ENCODE data around the gene MPV17. TPM values are rescaled to one million over a fixed set of nuclear protein-coding genes. Genes with fewer than 3 reads are reported as not detected.

Gene MPV17
- total and polyA plus RNA-seq, 2 of the 13 experiments (the other 11 are each of a cell fraction or from before 2014, with no cell fraction given), result 48.9 to 129 TPM

- TF ChIP-seq TFDP1 (CRISPR knock-in tag; IDR thresholded peaks at IDR 0.05; ENCODE audit: borderline replicate concordance) (peak; percentile 70; the same call in 1 of the 2 replicates), TEAD2 (CRISPR knock-in tag; IDR thresholded peaks at IDR 0.05) (no peak), AHDC1 (CRISPR knock-in tag; IDR thresholded peaks at IDR 0.05; ENCODE audit: borderline replicate concordance) (no peak), KLF9 (CRISPR knock-in tag; IDR thresholded peaks at IDR 0.05; ENCODE audit: low read depth) (0 out of 2 replicates have a peak, but pooled peaks have one; percentile 1), ZNF20 (CRISPR knock-in tag; IDR thresholded peaks at IDR 0.05) (peak; percentile 2; the same call in 1 of the 2 replicates), ZNF34 (CRISPR knock-in tag; IDR thresholded peaks at IDR 0.05; ENCODE audit: borderline replicate concordance) (no peak), JARID2 (CRISPR knock-in tag; IDR thresholded peaks at IDR 0.05; ENCODE audit: insufficient replicate concordance) (no peak), ZFP82 (CRISPR knock-in tag; IDR thresholded peaks at IDR 0.05; ENCODE audit: borderline replicate concordance) (0 out of 2 replicates have a peak, but pooled peaks have one; percentile 71), PRDM10 (CRISPR knock-in tag; IDR thresholded peaks at IDR 0.05; ENCODE audit: low read depth) (no peak), ZBTB44 (CRISPR knock-in tag; IDR thresholded peaks at IDR 0.05) (no peak), STAT5B (CRISPR knock-in tag; IDR thresholded peaks at IDR 0.05) (no peak), RORA (CRISPR knock-in tag; IDR thresholded peaks at IDR 0.05) (no peak; the same call in 1 of the 2 replicates)
- TF ChIP-seq, protein P1, sequence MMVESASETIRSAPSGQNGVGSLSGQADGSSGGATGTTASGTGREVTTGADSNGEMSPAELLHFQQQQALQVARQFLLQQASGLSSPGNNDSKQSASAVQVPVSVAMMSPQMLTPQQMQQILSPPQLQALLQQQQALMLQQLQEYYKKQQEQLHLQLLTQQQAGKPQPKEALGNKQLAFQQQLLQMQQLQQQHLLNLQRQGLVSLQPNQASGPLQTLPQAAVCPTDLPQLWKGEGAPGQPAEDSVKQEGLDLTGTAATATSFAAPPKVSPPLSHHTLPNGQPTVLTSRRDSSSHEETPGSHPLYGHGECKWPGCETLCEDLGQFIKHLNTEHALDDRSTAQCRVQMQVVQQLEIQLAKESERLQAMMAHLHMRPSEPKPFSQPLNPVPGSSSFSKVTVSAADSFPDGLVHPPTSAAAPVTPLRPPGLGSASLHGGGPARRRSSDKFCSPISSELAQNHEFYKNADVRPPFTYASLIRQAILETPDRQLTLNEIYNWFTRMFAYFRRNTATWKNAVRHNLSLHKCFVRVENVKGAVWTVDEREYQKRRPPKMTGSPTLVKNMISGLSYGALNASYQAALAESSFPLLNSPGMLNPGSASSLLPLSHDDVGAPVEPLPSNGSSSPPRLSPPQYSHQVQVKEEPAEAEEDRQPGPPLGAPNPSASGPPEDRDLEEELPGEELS (CRISPR knock-in tag; IDR thresholded peaks at IDR 0.05), result no peak
Measured at GRCh38 chr2:27370816-27371620, 48.1 kb upstream of the MPV17 start (continued).

All from HepG2 (cell line).